K562 (cell line): Measurements from ENCODE around the gene CAB39. TPM values are rescaled to one million over a fixed set of nuclear protein-coding genes. Genes with fewer than 3 reads are reported as not detected.

ENCODE experiments used
- E2F4 ChIP-seq: sonication (generic); formaldehyde crosslinking; IDR thresholded peaks from 2 replicates; pipeline ENCODE4 v1.8.0; 2022; ENCODE audit warnings: mild to moderate bottlenecking, low read depth, missing genetic modification reagents
- ETV6 ChIP-seq, 3 experiments: fragments of 150-350 bp in 1 of 3; sonication (generic) in 1 of 3; formaldehyde crosslinking in 1 of 3; IDR thresholded peaks; 2 replicates each; pipeline versions ENCODE4 v1.6.1 to v1.8.0; 2014 to 2022; ENCODE audit warnings: borderline replicate concordance in 2 of 3, low read depth in 2 of 3, antibody characterized with exemption in 1 of 3, low read length in 1 of 3, mild to moderate bottlenecking in 1 of 3, missing genetic modification reagents in 1 of 3
- HMG20B ChIP-seq: fragments of 250-450 bp; sonication (Bioruptor Pico); IDR thresholded peaks from 2 replicates; pipeline ENCODE4 v1.5.0; 2021; ENCODE audit warnings: mild to moderate bottlenecking
- KAT7 ChIP-seq: sonication (generic); formaldehyde crosslinking; IDR thresholded peaks from 2 replicates; pipeline ENCODE4 v1.8.0; 2022; ENCODE audit warnings: missing genetic modification reagents, mild to moderate bottlenecking, borderline replicate concordance
- NFATC3 ChIP-seq: fragments of 450-650 bp; IDR thresholded peaks from 2 replicates; pipeline ENCODE4 v1.6.1; 2017; ENCODE audit warnings: mild to moderate bottlenecking
- NFIC ChIP-seq: fragments of 450-650 bp; IDR thresholded peaks from 2 replicates; pipeline ENCODE4 v1.6.1; 2017; ENCODE audit warnings: mild to moderate bottlenecking, inconsistent platforms
- THAP12 ChIP-seq: fragments of 250-450 bp; sonication (Bioruptor Pico); IDR thresholded peaks from 2 replicates; pipeline ENCODE4 v1.9.0; 2021; ENCODE audit warnings: mild to moderate bottlenecking, inconsistent platforms
- ZNF23 ChIP-seq: fragments of 250-450 bp; sonication (Bioruptor Pico); IDR thresholded peaks from 2 replicates; pipeline ENCODE4 v1.4.0; 2020; ENCODE audit warnings: mild to moderate bottlenecking
- ZNF316 ChIP-seq: fragments of 450-650 bp; IDR thresholded peaks from 2 replicates; pipeline ENCODE4 v1.6.1; 2016
- ZSCAN32 ChIP-seq: fragments of 450-650 bp; formaldehyde crosslinking; IDR thresholded peaks from 2 replicates; pipeline ENCODE4 v1.4.0; 2020; ENCODE audit warnings: mild to moderate bottlenecking, moderate library complexity
- polyA plus RNA-seq, 8 experiments: library from polyadenylated mRNA; depleted of rRNA in 4 of 8; stranded (reverse) in 5 of 8; unstranded in 3 of 8; fragments of >200 nt; fragmentation: Nextera tagmentation in 2 of 8; fragmentation: Illumina TruSeq in 1 of 8; extraction: Ambion mirVana in 2 of 8; extraction: Trizol in 1 of 8; gene quantifications; 2 replicates each; pipeline versions ENCODE4 v1.2.1 to v1.2.3, GENCODE V29; 2011 to 2014; ENCODE audit warnings: inconsistent platforms in 1 of 8, missing spikeins in 1 of 8
- total RNA-seq, 7 experiments: library from RNA; depleted of rRNA in 6 of 7; stranded (reverse); fragments of >200 nt in 6 of 7; fragmentation: Illumina TruSeq in 2 of 7; extraction: Trizol in 2 of 7; gene quantifications; 2 replicates each; pipeline versions ENCODE4 v1.2.1 to v1.2.3, GENCODE V29; 2011 to 2021; ENCODE audit warnings: low replicate concordance in 1 of 7
- TF ChIP-seq, protein P1 (sequence below): IDR thresholded peaks from 3 replicates; pipeline ENCODE4 v1.6.1; 2011; ENCODE audit warnings: borderline replicate concordance, mild to moderate bottlenecking, moderate library complexity; ENCODE audit not compliant: insufficient read length; ENCODE audit errors: extremely low read depth
- TF ChIP-seq, protein P2 (sequence below): fragments of 250-450 bp; sonication (Bioruptor Pico); IDR thresholded peaks from 2 replicates; pipeline ENCODE4 v1.4.0; 2020

Gene CAB39
- total and polyA plus RNA-seq, 9 of the 15 experiments (the other 6 are each of a cell fraction or from before 2014, with no cell fraction given), result 27.2 to 94.4 (median 70.1) TPM

- TF ChIP-seq ETV6 (IDR thresholded peaks at IDR 0.05; ENCODE audit: borderline replicate concordance in 1 of 2, low read depth in 2 of 2, low read length in 1 of 2) (peak; percentile 60 to 79; a peak in 3 of 4 replicates), ETV6 (CRISPR knock-in tag; IDR thresholded peaks at IDR 0.05; ENCODE audit: borderline replicate concordance) (no peak), HMG20B (CRISPR knock-in tag) (no peak), E2F4 (CRISPR knock-in tag) (no peak), THAP12 (CRISPR knock-in tag) (peak; percentile 94), NFIC (peak; percentile 15; the same call in 1 of the 2 replicates), ZNF23 (no peak), ZSCAN32 (no peak), NFATC3 (no peak), ZNF316 (no peak), KAT7 (CRISPR knock-in tag) (no peak)
- TF ChIP-seq, protein P1, sequence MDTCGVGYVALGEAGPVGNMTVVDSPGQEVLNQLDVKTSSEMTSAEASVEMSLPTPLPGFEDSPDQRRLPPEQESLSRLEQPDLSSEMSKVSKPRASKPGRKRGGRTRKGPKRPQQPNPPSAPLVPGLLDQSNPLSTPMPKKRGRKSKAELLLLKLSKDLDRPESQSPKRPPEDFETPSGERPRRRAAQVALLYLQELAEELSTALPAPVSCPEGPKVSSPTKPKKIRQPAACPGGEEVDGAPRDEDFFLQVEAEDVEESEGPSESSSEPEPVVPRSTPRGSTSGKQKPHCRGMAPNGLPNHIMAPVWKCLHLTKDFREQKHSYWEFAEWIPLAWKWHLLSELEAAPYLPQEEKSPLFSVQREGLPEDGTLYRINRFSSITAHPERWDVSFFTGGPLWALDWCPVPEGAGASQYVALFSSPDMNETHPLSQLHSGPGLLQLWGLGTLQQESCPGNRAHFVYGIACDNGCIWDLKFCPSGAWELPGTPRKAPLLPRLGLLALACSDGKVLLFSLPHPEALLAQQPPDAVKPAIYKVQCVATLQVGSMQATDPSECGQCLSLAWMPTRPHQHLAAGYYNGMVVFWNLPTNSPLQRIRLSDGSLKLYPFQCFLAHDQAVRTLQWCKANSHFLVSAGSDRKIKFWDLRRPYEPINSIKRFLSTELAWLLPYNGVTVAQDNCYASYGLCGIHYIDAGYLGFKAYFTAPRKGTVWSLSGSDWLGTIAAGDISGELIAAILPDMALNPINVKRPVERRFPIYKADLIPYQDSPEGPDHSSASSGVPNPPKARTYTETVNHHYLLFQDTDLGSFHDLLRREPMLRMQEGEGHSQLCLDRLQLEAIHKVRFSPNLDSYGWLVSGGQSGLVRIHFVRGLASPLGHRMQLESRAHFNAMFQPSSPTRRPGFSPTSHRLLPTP, result no peak
- TF ChIP-seq, protein P2, sequence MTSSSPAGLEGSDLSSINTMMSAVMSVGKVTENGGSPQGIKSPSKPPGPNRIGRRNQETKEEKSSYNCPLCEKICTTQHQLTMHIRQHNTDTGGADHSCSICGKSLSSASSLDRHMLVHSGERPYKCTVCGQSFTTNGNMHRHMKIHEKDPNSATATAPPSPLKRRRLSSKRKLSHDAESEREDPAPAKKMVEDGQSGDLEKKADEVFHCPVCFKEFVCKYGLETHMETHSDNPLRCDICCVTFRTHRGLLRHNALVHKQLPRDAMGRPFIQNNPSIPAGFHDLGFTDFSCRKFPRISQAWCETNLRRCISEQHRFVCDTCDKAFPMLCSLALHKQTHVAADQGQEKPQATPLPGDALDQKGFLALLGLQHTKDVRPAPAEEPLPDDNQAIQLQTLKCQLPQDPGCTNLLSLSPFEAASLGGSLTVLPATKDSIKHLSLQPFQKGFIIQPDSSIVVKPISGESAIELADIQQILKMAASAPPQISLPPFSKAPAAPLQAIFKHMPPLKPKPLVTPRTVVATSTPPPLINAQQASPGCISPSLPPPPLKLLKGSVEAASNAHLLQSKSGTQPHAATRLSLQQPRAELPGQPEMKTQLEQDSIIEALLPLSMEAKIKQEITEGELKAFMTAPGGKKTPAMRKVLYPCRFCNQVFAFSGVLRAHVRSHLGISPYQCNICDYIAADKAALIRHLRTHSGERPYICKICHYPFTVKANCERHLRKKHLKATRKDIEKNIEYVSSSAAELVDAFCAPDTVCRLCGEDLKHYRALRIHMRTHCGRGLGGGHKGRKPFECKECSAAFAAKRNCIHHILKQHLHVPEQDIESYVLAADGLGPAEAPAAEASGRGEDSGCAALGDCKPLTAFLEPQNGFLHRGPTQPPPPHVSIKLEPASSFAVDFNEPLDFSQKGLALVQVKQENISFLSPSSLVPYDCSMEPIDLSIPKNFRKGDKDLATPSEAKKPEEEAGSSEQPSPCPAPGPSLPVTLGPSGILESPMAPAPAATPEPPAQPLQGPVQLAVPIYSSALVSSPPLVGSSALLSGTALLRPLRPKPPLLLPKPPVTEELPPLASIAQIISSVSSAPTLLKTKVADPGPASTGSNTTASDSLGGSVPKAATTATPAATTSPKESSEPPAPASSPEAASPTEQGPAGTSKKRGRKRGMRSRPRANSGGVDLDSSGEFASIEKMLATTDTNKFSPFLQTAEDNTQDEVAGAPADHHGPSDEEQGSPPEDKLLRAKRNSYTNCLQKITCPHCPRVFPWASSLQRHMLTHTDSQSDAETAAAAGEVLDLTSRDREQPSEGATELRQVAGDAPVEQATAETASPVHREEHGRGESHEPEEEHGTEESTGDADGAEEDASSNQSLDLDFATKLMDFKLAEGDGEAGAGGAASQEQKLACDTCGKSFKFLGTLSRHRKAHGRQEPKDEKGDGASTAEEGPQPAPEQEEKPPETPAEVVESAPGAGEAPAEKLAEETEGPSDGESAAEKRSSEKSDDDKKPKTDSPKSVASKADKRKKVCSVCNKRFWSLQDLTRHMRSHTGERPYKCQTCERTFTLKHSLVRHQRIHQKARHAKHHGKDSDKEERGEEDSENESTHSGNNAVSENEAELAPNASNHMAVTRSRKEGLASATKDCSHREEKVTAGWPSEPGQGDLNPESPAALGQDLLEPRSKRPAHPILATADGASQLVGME (CRISPR knock-in tag), result no peak
These were observed at the start of gene CAB39 (continued) for GRCh38 chr2:230712443-230713330.
